HG02623 (cell line): ENCODE measurements around the gene C3orf20.

Experiments
- ATAC-seq: cut with Tn5 transposase; IDR thresholded peaks from one replicate; pipeline ENCODE4 v1.9.1; 2021; ENCODE audit warnings: moderate library complexity; ENCODE audit not compliant: unreplicated experiment

The C3orf20 gene

GRCh38 chr3:14674841-14675240, at the start of gene C3orf20:
C3orf20 (plus strand) TSS chr3:14675141; CDS start chr3:14682714, 7,573 bp downstream.
- ATAC-seq, result no peak

- ATAC-seq, result no peak
Measured at GRCh38 chr3:14625443-14625842, 49.5 kb upstream of the C3orf20 start.

GRCh38 chr3:14627815-14628214, 47.1 kb upstream of the C3orf20 start:
- ATAC-seq, result no peak

- ATAC-seq, result no peak
Measured at GRCh38 chr3:14628406-14628805, 46.5 kb upstream of the C3orf20 start.

GRCh38 chr3:14630404-14631100, 44.4 kb upstream of the C3orf20 start:
- no peak for ATAC-seq

- no peak for ATAC-seq
Measured at GRCh38 chr3:14631101-14631497, 43.8 kb upstream of the C3orf20 start.

- no peak for ATAC-seq
Measured at GRCh38 chr3:14631687-14632441, 43.1 kb upstream of the C3orf20 start.

- no peak for ATAC-seq
Measured at GRCh38 chr3:14632442-14632930, 42.5 kb upstream of the C3orf20 start.

GRCh38 chr3:14633417-14633816, 41.5 kb upstream of the C3orf20 start:
- no peak for ATAC-seq

GRCh38 chr3:14633819-14634424, 41.0 kb upstream of the C3orf20 start:
- ATAC-seq, result no peak

GRCh38 chr3:14634763-14635400, 40.1 kb upstream of the C3orf20 start:
- no peak for ATAC-seq

- no peak for ATAC-seq
Measured at GRCh38 chr3:14636496-14637087, 38.3 kb upstream of the C3orf20 start.

GRCh38 chr3:14640157-14640562, 34.8 kb upstream of the C3orf20 start:
- no peak for ATAC-seq

- ATAC-seq, result no peak
Measured at GRCh38 chr3:14640734-14641133, 34.2 kb upstream of the C3orf20 start.

GRCh38 chr3:14641346-14641745, 33.6 kb upstream of the C3orf20 start:
- ATAC-seq, result no peak

GRCh38 chr3:14645453-14645852, 29.5 kb upstream of the C3orf20 start:
- ATAC-seq, result no peak

- no peak for ATAC-seq
Measured at GRCh38 chr3:14646131-14646573, 28.8 kb upstream of the C3orf20 start.

GRCh38 chr3:14646589-14647413, 28.1 kb upstream of the C3orf20 start:
- no peak for ATAC-seq

GRCh38 chr3:14647976-14648955, 26.7 kb upstream of the C3orf20 start:
- no peak for ATAC-seq
